Nephron (organoid): Measurements from ENCODE around the gene CERS6.

ENCODE experiments used
- H3K27ac Mint-ChIP-seq, 3 experiments: 2 replicates each; pipeline ENCODE4 v1.8.0; 2020; ENCODE audit warnings: mixed read lengths in 3 of 3, mild to moderate bottlenecking in 2 of 3, moderate library complexity in 1 of 3
- H3K27me3 Mint-ChIP-seq: 2 replicates; pipeline ENCODE4 v1.8.0; 2021; ENCODE audit warnings: low read depth, mild to moderate bottlenecking, moderate library complexity, mixed read lengths
- H3K36me3 Mint-ChIP-seq: 2 replicates; pipeline ENCODE4 v1.8.0; 2020; ENCODE audit warnings: low read depth, mixed read lengths
- H3K4me1 Mint-ChIP-seq: 2 replicates; pipeline ENCODE4 v1.8.0; 2020; ENCODE audit warnings: mixed read lengths
- H3K4me3 Mint-ChIP-seq, 3 experiments: 2 replicates each; pipeline ENCODE4 v1.8.0; 2020; ENCODE audit warnings: mild to moderate bottlenecking in 3 of 3, mixed read lengths in 3 of 3, moderate library complexity in 2 of 3
- H3K9me3 Mint-ChIP-seq: 2 replicates; pipeline ENCODE4 v1.8.0; 2020; ENCODE audit warnings: mixed read lengths
- TF ChIP-seq, protein P1 (sequence below), 3 experiments: fragments of 200-600 bp; sonication (generic); IDR thresholded peaks; one replicate each; pipeline ENCODE4 v1.5.0; 2021; ENCODE audit warnings: antibody characterized with exemption in 3 of 3; ENCODE audit not compliant: unreplicated experiment in 3 of 3

Gene CERS6

GRCh38 chr2:168555283-168555682, 99.2 kb downstream of the CERS6 start:
- H3K27me3 Mint-ChIP-seq = no peaks in the 10 kb centered on the region
- no peak overlapping the region for H3K4me3 Mint-ChIP-seq
- no peak overlapping the region for H3K27ac Mint-ChIP-seq
- TF ChIP-seq, protein P1, sequence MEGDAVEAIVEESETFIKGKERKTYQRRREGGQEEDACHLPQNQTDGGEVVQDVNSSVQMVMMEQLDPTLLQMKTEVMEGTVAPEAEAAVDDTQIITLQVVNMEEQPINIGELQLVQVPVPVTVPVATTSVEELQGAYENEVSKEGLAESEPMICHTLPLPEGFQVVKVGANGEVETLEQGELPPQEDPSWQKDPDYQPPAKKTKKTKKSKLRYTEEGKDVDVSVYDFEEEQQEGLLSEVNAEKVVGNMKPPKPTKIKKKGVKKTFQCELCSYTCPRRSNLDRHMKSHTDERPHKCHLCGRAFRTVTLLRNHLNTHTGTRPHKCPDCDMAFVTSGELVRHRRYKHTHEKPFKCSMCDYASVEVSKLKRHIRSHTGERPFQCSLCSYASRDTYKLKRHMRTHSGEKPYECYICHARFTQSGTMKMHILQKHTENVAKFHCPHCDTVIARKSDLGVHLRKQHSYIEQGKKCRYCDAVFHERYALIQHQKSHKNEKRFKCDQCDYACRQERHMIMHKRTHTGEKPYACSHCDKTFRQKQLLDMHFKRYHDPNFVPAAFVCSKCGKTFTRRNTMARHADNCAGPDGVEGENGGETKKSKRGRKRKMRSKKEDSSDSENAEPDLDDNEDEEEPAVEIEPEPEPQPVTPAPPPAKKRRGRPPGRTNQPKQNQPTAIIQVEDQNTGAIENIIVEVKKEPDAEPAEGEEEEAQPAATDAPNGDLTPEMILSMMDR (IDR thresholded peaks at IDR 0.05; ENCODE audit: unreplicated experiment in 3 of 3) = no peak
- peaks cover 8% of the 10 kb centered on the region for H3K4me1 Mint-ChIP-seq
- H3K36me3 Mint-ChIP-seq = peaks cover 29% of the 10 kb centered on the region
- H3K9me3 Mint-ChIP-seq = no peaks in the 10 kb centered on the region

DNA sequence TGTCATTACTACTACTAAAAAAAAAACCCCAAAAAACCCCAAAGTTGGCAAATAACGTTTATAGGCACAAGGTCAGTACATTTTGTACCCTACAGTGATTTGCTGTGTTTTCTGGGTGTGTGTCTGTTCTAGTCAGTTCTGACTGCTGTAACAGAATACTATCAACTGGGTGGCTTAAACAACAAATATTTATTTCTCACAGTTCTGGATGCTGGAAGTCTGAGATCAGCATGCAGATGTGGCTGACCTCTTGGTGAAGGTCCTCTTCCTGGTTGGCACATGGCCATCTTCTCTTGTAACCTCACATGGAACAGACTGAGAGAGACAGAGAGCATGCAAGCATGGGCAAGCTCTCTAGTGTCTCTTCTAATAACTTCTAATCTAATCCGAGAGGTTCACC, 103.1 kb downstream of the CERS6 start:
- Mint-ChIP-seq H3K27ac (no peak overlapping the region), H3K36me3 (peaks cover 43% of the 10 kb centered on the region), H3K9me3 (no peaks in the 10 kb centered on the region), H3K4me1 (peaks cover 17% of the 10 kb centered on the region), H3K4me3 (no peak overlapping the region), H3K27me3 (no peaks in the 10 kb centered on the region)
- TF ChIP-seq, protein P1 (IDR thresholded peaks at IDR 0.05; ENCODE audit: unreplicated experiment in 3 of 3) = no peak

DNA sequence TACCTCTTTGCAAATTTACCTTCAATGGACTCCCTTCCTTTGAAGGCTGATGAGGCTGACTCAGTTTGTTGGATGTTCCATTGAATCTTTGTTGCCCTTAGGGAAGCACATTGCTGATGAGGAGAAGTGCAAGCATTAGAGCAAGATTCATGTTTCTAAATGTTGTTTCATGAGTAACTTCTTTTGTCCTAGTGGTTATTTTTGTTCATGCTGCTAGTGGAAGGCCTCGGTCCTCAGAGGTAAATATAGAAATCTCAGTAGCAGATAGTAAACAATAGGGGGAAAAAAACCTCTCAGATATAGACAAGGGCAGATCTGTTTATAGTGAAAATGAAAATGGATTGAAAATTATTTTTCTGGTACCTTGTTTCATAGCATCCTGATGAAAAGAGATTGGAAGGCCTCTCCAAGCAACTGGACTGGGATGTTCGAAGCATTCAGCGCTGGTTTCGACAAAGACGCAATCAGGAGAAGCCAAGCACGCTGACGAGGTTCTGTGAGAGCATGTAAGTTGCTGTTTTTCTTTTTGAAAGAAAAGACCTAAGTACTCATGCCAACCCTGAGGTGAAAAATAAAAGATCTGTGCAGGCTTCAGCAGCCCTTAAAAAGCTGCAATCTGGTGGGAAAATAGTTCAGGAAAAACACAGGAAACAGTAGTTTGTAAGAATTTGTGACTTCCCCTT, 104.9 kb downstream of the CERS6 start:
- no peak overlapping the region for H3K27ac Mint-ChIP-seq
- peaks cover 27% of the 10 kb centered on the region for H3K4me1 Mint-ChIP-seq
- H3K4me3 Mint-ChIP-seq = no peak overlapping the region
- H3K36me3 Mint-ChIP-seq = peaks cover 48% of the 10 kb centered on the region
- no peaks in the 10 kb centered on the region for H3K9me3 Mint-ChIP-seq
- no peaks in the 10 kb centered on the region for H3K27me3 Mint-ChIP-seq
- TF ChIP-seq, protein P1 (IDR thresholded peaks at IDR 0.05; ENCODE audit: unreplicated experiment in 3 of 3) = no peak

GRCh38 chr2:168561991-168562390, 105.9 kb downstream of the CERS6 start:
- Mint-ChIP-seq H3K4me1 (peaks cover 37% of the 10 kb centered on the region), H3K27me3 (no peaks in the 10 kb centered on the region), H3K36me3 (peaks cover 48% of the 10 kb centered on the region), H3K9me3 (no peaks in the 10 kb centered on the region), H3K4me3 (no peak overlapping the region), H3K27ac (no peak overlapping the region)
- TF ChIP-seq, protein P1 (IDR thresholded peaks at IDR 0.05; ENCODE audit: unreplicated experiment in 3 of 3) = no peak

DNA sequence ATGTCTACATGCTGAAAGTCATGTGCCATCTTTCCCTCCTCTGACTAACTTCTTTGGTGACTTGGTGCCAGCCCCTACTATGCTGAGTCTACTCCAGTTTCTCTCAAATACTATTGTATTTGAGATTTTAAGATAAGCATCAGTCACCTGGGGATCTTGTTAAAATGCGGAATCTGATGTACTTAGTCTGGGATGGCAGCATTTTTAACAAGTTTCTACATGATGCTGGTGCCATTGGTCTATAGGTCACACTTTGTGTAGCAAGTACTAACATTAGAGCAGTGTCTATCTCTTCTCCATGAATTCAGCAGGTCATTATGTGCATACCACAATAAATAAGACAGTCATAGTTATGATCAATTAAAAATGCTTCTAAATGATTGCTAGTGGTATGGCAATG, 106.9 kb downstream of the CERS6 start:
- Mint-ChIP-seq H3K27me3 (no peaks in the 10 kb centered on the region), H3K36me3 (peaks cover 47% of the 10 kb centered on the region), H3K4me3 (no peak overlapping the region), H3K4me1 (peaks cover 41% of the 10 kb centered on the region), H3K27ac (no peak overlapping the region), H3K9me3 (no peaks in the 10 kb centered on the region)
- TF ChIP-seq, protein P1 (IDR thresholded peaks at IDR 0.05; ENCODE audit: unreplicated experiment in 3 of 3) = no peak

DNA sequence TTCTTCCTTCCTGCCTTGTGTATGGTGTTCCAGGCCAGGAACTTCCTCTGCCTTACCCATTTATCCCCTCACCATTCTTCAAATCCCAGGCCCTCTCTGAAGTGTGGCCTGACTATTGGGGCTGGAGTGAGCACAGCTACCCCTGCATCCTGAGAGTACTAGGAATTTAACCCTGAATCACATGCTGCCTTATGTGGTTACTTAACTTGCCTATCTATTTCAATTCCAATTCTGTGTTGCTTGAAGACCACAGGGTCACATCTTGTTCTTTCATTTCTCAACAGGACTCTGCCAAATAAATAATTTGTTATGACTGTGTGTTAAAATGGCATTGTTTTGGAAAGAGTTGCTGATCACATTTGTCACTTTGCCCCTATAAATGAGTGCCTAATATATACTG, 108.6 kb downstream of the CERS6 start:
- peaks cover 40% of the 10 kb centered on the region for H3K36me3 Mint-ChIP-seq
- no peak overlapping the region for H3K27ac Mint-ChIP-seq
- no peaks in the 10 kb centered on the region for H3K9me3 Mint-ChIP-seq
- H3K27me3 Mint-ChIP-seq = no peaks in the 10 kb centered on the region
- no peak overlapping the region for H3K4me3 Mint-ChIP-seq
- TF ChIP-seq, protein P1 (IDR thresholded peaks at IDR 0.05; ENCODE audit: unreplicated experiment in 3 of 3) = no peak
- H3K4me1 Mint-ChIP-seq = peaks cover 57% of the 10 kb centered on the region
